GM21381 (cell line): ENCODE measurements around the gene ARMC2.
"Not testable (repeated sequence)": the region's sequence is repeated elsewhere in the genome, so short reads cannot be mapped to it uniquely, and the experiment has no call there.

Source experiments
- ATAC-seq: cut with Tn5 transposase; IDR thresholded peaks from one replicate; pipeline ENCODE4 v1.9.1; 2021; ENCODE audit warnings: mild to moderate bottlenecking, moderate library complexity; ENCODE audit not compliant: unreplicated experiment

The ARMC2 gene

DNA sequence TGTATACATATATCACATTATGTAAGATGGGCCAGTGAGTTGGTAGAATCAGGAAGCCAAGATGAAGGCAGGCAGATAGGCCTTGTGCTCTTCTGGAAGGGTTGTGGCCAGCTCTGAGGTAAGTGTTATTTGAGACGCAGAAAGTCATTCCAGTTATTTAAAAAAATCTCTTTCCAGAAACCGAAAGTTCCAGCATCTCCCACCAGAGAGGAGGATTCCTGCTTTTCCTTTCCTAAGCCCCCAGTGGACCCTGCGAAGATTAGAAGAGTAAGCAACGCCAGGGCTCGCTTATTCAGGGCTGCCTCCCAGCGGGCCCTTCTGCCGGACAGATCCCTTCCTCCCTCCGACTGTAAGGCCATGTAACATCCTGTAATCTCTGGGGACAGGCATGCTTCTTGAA lies 20.4 kb downstream of the ARMC2 start:
- no peak for ATAC-seq

DNA sequence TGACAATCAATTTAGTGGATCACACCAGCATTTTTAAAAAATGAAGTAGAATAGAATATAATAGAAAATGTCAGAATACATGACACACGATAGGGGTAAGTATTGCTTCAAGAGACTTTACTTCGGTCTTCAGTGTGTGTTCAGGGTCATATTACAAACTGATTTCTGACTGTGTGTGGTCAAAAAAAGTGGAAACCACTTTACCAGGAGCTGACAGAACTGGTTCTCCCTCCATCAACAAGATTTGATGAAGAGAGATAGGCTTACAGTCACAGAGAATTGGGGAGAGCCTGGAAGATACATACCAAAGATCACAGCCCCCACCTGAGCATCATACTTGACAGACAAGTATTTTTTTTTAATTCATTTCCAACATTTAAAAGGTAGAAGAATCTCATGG lies 21.7 kb downstream of the ARMC2 start:
- no peak for ATAC-seq

DNA sequence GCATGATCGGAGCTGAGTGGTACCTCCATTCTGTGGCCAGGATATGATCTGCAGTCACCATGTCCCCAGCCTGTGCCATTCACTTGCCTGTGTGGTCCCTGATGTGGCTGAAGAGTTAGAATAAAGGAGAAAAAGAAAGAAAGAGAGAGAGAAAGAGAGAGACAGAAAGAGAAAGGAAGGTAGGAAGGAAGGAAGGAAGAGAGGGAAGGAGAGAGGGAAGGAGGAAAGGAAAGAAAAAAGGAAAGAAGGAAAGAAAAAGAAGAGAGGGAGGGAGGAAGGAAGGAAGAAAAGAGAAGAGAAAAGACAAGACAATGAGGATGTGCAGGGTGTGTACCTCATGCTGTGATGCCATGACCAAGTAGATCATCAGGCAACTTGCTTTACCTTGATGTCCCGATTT lies 22.1 kb downstream of the ARMC2 start:
- ATAC-seq: no peak

GRCh38 chr6:108872141-108872557 lies 23.9 kb downstream of the ARMC2 start:
- no peak for ATAC-seq

DNA sequence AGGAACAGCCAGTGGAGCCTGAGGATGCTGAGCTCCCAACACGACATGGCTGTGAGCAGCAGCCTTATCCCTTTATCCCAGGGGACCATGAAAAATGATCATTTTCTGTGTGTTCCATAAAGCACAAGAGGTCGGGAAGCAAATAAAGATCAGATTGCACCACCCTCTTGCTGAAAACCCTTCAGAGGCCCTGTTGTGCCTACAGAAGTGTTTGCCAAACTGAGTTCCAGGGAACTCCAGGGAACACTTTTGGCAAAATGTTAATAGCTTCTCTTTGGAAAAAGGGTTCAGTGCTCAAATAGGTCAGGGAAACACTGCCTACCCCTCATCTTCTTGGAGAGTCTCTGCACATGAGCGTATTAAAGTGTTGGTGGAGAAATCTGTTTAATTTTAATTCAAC lies 24.4 kb downstream of the ARMC2 start:
- no peak for ATAC-seq

DNA sequence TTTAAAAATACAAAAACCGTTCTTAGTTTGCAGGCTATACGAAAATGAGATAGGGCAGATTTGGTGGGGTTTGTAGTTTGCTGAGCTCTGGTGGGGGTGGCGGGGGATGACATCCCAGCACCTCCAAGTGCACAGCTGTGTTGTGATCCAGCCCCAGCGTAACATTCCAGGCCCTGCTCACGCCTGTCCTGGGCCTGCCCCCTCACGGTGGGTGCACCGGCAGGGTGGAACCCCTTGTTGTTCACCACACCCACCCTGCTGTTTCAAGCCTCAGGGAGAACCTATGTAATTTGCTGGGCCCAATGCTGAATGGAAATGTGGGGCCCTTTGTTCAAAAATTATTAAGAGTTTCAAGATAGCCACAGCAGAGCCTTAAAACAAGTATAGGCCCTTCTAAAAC lies 25.0 kb downstream of the ARMC2 start:
- no peak for ATAC-seq

GRCh38 chr6:108873971-108874370 lies 25.7 kb downstream of the ARMC2 start:
- ATAC-seq: no peak

- ATAC-seq: peak; percentile 88
These were observed 26.4 kb downstream of the ARMC2 start for GRCh38 chr6:108874470-108875160.

- peak; percentile 34 for ATAC-seq
These were observed 26.9 kb downstream of the ARMC2 start for GRCh38 chr6:108875161-108875555.

DNA sequence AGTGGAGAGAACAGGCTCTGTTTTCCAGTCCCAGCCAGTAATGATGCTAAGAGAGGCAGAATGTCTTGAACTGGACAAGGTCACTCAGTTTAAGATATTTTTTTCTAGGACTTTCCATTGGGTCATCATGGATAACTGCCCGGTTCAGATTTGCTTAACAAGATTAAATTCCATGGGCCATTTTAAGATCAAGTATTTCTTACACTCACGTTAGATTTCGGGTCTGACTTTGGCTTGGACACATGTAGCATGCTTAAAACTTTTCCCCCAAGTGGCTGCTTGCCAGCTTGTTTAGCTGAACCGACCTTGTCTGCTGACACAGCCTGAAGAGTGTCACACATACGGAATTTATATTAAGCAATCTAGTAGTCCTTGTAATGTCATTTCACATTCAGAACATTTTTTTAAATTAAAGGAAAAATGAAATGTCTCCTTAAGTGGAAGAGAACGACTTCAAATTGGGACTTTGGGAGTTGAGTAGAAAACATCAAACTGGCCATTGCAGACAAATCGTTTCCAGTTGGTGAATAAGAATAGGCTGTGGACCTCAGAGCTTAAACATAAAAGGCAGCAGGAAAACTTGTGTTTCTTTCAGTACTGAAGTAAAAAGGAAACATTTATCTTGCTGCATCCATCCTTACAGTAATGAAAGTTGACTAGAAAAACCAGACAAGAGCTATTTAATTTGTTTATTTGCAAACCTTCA lies 29.0 kb downstream of the ARMC2 start:
- ATAC-seq: no peak

DNA sequence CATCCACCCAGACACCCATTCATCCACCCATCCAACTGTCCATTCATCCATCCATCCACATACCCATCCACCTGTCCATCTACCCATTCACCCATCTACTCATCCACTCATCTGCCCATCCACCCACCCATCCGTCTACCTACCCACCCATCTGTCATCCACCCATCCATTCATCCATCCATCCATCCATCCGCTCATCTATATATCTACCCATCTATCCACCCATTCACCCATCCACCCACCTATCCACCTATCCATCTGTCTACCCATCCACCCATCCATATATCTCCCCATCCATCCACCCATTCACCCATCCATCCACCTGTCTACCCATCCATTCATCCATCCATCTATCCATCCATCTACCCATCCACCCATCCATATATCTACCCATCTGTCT lies 30.7 kb downstream of the ARMC2 start:
- ATAC-seq: no peak

DNA sequence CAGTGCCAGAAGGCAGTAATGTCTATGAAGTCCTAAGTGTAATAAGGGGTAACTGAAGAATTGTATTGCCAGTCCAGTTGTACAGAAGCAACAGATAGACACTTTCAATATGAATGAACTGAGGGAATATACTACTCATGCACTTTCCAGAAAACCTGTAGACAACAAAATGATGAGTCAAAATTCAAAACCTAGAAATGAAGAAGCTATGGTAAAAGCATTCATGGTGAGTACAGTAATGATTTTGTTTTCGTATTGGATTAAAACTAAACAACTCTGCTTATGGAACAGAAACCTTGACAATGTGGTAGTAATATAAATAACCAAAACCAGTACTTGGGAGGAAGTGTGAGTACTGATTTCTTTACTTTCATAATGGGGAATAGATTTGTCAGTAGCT lies 35.0 kb downstream of the ARMC2 start:
- peak; percentile 90 for ATAC-seq

GRCh38 chr6:108884211-108885059 lies 36.2 kb downstream of the ARMC2 start:
- ATAC-seq: no peak

DNA sequence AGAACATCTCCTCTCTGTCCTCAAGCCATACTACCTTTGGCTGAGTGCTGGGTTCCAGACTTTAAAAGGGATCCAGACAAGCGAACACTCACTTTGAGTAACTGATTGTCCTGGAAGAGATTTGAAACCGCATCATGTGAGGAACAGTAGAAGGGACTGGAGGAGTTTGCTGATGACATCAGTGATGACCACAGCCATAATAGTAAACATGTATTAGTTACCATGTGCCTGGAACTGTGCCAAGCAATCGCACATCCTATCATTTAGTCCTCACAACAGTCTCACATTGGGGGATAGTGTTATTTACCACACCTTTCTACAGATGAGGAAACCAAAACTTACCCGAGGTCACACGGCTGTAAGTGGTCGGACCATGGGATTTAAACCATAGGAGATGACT lies 39.8 kb downstream of the ARMC2 start:
- ATAC-seq: no peak

GRCh38 chr6:108888745-108889144 lies 40.5 kb downstream of the ARMC2 start:
- ATAC-seq: no peak

GRCh38 chr6:108890898-108891297 lies 42.7 kb downstream of the ARMC2 start:
- ATAC-seq: not testable (repeated sequence)

- peak; percentile 20 for ATAC-seq
These were observed 47.3 kb downstream of the ARMC2 start for GRCh38 chr6:108895571-108895970.

DNA sequence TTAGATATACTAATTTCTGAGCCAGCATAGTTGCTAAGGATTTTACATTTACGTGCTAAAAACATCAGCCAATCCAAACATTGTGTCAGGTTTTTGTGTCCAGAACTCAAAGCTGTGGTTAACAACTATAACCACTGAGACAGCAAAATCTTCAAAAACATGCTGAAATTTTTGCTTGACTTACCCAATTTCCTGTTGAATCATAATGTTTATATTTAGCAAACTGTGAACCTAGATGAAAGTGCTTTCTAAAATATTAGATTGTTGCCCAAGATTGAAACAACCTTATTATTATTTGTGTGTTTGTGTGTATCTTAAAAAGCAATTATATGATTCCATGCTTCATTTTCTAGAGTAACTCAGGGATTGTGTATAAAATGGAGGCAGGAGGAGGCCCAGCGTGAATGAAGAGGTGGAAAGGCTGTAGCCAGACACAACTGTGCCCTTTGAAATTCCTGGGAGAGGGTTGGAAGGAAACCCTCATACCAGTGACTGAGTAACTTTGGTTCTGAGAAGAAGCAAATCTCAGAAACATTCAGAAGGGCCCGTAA lies 48.0 kb downstream of the ARMC2 start:
- peak; percentile 76 for ATAC-seq

DNA sequence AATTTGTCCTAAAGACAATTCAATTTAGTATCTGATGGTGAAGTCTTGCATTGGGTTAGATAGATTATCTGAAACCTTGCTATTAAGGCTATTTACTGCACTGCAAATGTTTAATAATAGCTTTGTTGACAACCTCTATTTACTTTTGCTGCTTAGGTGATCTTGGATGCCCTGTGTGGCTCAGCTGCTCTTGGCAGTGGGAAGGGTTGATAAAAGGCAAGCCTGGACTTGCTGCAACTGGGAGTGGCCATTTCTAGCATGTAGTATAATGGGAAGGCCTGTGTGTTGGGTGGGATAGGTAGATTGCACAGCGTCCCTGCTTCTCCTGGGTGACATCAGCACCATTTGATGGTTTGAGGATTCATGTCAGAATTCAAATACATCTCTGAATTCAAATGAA lies 49.1 kb downstream of the ARMC2 start:
- no peak for ATAC-seq

GRCh38 chr6:108902382-108902792 lies 54.2 kb downstream of the ARMC2 start:
- ATAC-seq: no peak

GRCh38 chr6:108903796-108904195 lies 55.6 kb downstream of the ARMC2 start:
- no peak for ATAC-seq
